ENCODE results near the gene ZNF648.
"Not testable (repeated sequence)": the region's sequence is repeated elsewhere in the genome, so short reads cannot be mapped to it uniquely, and the experiment has no call there.

ZNF648 gene

GRCh38 chr1:182102043-182102416, 40.5 kb upstream of the ZNF648 start:
- H3K4me3 ChIP-seq (IDR thresholded peaks at IDR 0.05; ENCODE audit: insufficient read depth, low read depth, low read length) = no peak overlapping the region

GRCh38 chr1:182101415-182102042, 40.0 kb upstream of the ZNF648 start:
- Histone ChIP-seq H3K36me3 (ENCODE audit: insufficient read depth) (no peaks in the 10 kb centered on the region), H3K4me3 (IDR thresholded peaks at IDR 0.05; ENCODE audit: insufficient read depth, low read depth, low read length) (no peak overlapping the region), H3K79me2 (ENCODE audit: insufficient read depth, low read depth) (no peaks in the 10 kb centered on the region), H3K9ac (no peak overlapping the region), H3K4me2 (no peak overlapping the region), H2AFZ (ENCODE audit: low read depth) (no peak overlapping the region), H3K4me1 (ENCODE audit: low read depth, poor library complexity, severe bottlenecking) (no peaks in the 10 kb centered on the region), H3K27ac (no peak overlapping the region), H3K27me3 (ENCODE audit: insufficient read depth, low read depth) (no peaks in the 10 kb centered on the region), H4K20me1 (ENCODE audit: insufficient read depth) (no peaks in the 10 kb centered on the region)
- TF ChIP-seq CTCF (conservative IDR thresholded peaks at IDR 0.05; ENCODE audit: low read depth, low read length) = no peak

More at GRCh38 chr1:182102043-182102416, 40.5 kb upstream of the ZNF648 start:
- no peaks in the 10 kb centered on the region for H3K79me2 ChIP-seq (ENCODE audit: insufficient read depth, low read depth)
- H3K4me1 ChIP-seq (ENCODE audit: low read depth, poor library complexity, severe bottlenecking) = no peaks in the 10 kb centered on the region
- no peak overlapping the region for H3K9ac ChIP-seq
- no peaks in the 10 kb centered on the region for H4K20me1 ChIP-seq (ENCODE audit: insufficient read depth)
- H3K27ac ChIP-seq = no peak overlapping the region
- H3K4me2 ChIP-seq = no peak overlapping the region
- no peak for TF ChIP-seq CTCF (conservative IDR thresholded peaks at IDR 0.05; ENCODE audit: low read depth, low read length)
- H2AFZ ChIP-seq (ENCODE audit: low read depth) = no peak overlapping the region
- no peaks in the 10 kb centered on the region for H3K27me3 ChIP-seq (ENCODE audit: insufficient read depth, low read depth)
- no peaks in the 10 kb centered on the region for H3K36me3 ChIP-seq (ENCODE audit: insufficient read depth)

- TF ChIP-seq CTCF (conservative IDR thresholded peaks at IDR 0.05; ENCODE audit: low read depth, low read length) = no peak
- H3K4me1 ChIP-seq (ENCODE audit: low read depth, poor library complexity, severe bottlenecking) = no peaks in the 10 kb centered on the region
- H2AFZ ChIP-seq (ENCODE audit: low read depth) = no peak overlapping the region
- no peak overlapping the region for H3K4me3 ChIP-seq (IDR thresholded peaks at IDR 0.05; ENCODE audit: insufficient read depth, low read depth, low read length)
- H3K4me2 ChIP-seq = no peak overlapping the region
- no peak overlapping the region for H3K27ac ChIP-seq
- H3K36me3 ChIP-seq (ENCODE audit: insufficient read depth) = no peaks in the 10 kb centered on the region
- H3K9ac ChIP-seq = no peak overlapping the region
- no peaks in the 10 kb centered on the region for H4K20me1 ChIP-seq (ENCODE audit: insufficient read depth)
- no peaks in the 10 kb centered on the region for H3K79me2 ChIP-seq (ENCODE audit: insufficient read depth, low read depth)
- H3K27me3 ChIP-seq (ENCODE audit: insufficient read depth, low read depth) = no peaks in the 10 kb centered on the region
Measured at GRCh38 chr1:182098301-182098700, 36.8 kb upstream of the ZNF648 start.

DNA sequence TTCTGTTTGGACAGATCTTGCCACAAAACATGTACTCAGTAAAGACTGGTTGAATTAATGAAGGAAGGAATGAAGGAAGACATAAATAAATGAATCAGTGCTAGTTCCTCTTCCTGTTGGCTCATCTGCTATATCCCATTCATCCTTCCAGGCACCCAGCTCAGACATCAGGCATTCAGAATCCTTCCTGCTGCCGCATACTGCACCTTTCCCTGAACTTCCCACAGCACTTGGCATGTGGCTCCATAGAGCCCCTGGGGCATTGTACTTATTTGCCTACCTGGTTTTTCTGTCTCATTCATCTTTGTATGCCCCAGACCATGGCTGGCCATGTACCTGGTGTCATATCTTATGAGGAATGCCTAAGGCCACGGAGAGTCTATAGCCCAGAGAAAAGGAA, 34.4 kb upstream of the ZNF648 start:
- no peak overlapping the region for H3K27ac ChIP-seq
- H3K79me2 ChIP-seq (ENCODE audit: insufficient read depth, low read depth) = no peaks in the 10 kb centered on the region
- H3K4me2 ChIP-seq = no peak overlapping the region
- H3K36me3 ChIP-seq (ENCODE audit: insufficient read depth) = no peaks in the 10 kb centered on the region
- H3K27me3 ChIP-seq (ENCODE audit: insufficient read depth, low read depth) = no peaks in the 10 kb centered on the region
- no peak overlapping the region for H3K4me3 ChIP-seq (IDR thresholded peaks at IDR 0.05; ENCODE audit: insufficient read depth, low read depth, low read length)
- no peak overlapping the region for H2AFZ ChIP-seq (ENCODE audit: low read depth)
- H3K4me1 ChIP-seq (ENCODE audit: low read depth, poor library complexity, severe bottlenecking) = no peaks in the 10 kb centered on the region
- no peak overlapping the region for H3K9ac ChIP-seq
- TF ChIP-seq CTCF (conservative IDR thresholded peaks at IDR 0.05; ENCODE audit: low read depth, low read length) = no peak
- H4K20me1 ChIP-seq (ENCODE audit: insufficient read depth) = no peaks in the 10 kb centered on the region

DNA sequence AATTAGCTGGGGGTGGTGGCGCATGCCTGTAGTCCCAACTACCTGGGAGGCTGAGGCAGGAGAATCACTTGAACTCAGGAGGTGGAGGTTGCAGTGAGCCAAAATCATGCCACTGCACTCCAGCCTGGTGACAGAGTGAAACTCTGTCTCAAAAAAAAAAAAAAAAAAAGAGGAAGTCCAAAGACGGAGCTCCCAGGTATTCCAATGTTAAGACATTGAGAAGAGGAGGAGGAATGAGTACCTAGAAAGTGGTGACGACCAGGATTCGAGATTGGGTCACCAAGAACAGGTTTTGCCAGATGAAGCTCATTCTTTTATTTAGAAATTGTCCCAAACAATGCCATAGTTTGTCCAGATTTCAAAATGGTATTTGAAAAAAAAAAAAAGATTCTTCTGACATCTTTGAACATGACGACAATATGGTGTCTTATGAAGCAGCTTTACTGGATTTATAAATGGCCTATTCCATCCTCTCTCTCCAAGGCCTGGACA, 33.0 kb upstream of the ZNF648 start:
- H3K4me3 ChIP-seq (IDR thresholded peaks at IDR 0.05; ENCODE audit: insufficient read depth, low read depth, low read length); H3K27me3 ChIP-seq (ENCODE audit: insufficient read depth, low read depth); H3K4me2 ChIP-seq; H3K27ac ChIP-seq; H3K36me3 ChIP-seq (ENCODE audit: insufficient read depth); H2AFZ ChIP-seq (ENCODE audit: low read depth); H4K20me1 ChIP-seq (ENCODE audit: insufficient read depth); H3K9ac ChIP-seq; H3K79me2 ChIP-seq (ENCODE audit: insufficient read depth, low read depth); H3K4me1 ChIP-seq (ENCODE audit: low read depth, poor library complexity, severe bottlenecking): not testable (repeated sequence)
